ENCODE results near the gene RAVER2.

RAVER2 gene

DNA sequence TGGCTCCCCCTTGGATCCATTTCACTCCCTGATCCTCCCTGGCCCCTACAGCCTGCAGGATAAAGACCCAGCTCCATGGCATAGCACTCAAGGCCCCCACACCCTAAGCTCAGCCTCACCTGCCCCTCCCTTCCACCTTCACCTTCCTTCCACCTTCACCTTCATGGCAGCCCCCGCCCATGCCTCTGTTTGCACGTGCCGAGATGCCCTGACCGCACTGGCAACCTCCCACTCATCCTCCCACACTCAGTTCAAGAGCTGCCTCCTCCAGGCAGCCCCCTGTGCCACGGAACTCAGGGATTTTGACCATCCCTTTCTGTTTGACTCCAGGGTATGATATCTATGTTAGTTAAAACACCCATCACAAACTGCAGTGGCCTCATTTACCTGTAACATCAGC is 109.8 kb downstream of the RAVER2 start:
- TF ChIP-seq, protein P1, sequence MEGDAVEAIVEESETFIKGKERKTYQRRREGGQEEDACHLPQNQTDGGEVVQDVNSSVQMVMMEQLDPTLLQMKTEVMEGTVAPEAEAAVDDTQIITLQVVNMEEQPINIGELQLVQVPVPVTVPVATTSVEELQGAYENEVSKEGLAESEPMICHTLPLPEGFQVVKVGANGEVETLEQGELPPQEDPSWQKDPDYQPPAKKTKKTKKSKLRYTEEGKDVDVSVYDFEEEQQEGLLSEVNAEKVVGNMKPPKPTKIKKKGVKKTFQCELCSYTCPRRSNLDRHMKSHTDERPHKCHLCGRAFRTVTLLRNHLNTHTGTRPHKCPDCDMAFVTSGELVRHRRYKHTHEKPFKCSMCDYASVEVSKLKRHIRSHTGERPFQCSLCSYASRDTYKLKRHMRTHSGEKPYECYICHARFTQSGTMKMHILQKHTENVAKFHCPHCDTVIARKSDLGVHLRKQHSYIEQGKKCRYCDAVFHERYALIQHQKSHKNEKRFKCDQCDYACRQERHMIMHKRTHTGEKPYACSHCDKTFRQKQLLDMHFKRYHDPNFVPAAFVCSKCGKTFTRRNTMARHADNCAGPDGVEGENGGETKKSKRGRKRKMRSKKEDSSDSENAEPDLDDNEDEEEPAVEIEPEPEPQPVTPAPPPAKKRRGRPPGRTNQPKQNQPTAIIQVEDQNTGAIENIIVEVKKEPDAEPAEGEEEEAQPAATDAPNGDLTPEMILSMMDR (IDR thresholded peaks at IDR 0.05; ENCODE audit: insufficient read depth, missing control alignments): no peak
- no peak for FAIRE-seq
- DNase-seq (ENCODE audit: insufficient read length, low spot score): no peak

DNA sequence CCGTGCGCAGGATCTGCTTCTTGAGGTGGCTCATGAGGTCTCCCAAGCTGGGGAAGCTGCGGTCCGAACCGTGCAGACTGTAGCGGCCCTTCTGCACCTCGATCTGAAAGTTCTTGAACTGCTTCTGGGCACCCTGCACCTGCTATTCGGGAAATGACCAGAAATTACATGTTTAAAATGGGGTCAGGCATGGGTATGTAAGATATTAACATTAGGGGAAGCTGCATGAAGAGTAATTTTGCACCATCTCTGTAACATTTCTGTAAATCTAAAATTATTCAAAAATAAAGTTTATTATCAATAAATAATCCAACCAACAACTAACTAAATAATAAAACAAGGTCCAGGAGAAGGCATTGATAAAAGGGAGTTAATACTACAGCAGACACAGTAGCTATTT is 110.7 kb downstream of the RAVER2 start:
- DNase-seq (ENCODE audit: insufficient read length, low spot score) (no peak), FAIRE-seq (no peak)
- TF ChIP-seq, protein P1 (IDR thresholded peaks at IDR 0.05; ENCODE audit: insufficient read depth, missing control alignments): no peak

- no peak for FAIRE-seq
- DNase-seq (ENCODE audit: insufficient read length, low spot score): no peak
- TF ChIP-seq, protein P1 (IDR thresholded peaks at IDR 0.05; ENCODE audit: insufficient read depth, missing control alignments): no peak
These were observed 111.7 kb downstream of the RAVER2 start for GRCh38 chr1:64856553-64856952.

GRCh38 chr1:64857347-64857746 is 112.5 kb downstream of the RAVER2 start:
- FAIRE-seq (no peak), DNase-seq (ENCODE audit: insufficient read length, low spot score) (no peak)
- TF ChIP-seq, protein P1 (IDR thresholded peaks at IDR 0.05; ENCODE audit: insufficient read depth, missing control alignments): no peak

DNA sequence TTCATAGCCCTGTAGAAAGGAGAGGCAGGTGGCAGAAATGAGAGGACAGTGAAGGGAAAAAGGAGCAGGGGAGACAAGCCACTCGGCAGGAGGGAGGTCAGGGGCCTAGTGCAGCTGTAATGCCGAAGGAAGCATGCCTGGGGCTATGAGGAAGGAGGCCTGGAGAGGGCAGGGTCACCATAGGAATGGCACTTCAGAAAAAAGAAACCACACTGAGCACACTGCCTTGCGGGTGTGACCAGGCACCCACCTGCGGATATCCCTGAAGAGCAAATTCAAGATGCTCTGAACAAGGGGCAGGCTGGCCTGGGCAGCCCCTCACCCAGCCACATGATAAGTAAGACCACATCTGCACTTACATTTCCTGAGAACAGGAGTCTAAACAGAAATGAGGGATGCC is 116.7 kb downstream of the RAVER2 start:
- no peak for FAIRE-seq
- TF ChIP-seq, protein P1 (IDR thresholded peaks at IDR 0.05; ENCODE audit: insufficient read depth, missing control alignments): no peak

DNA sequence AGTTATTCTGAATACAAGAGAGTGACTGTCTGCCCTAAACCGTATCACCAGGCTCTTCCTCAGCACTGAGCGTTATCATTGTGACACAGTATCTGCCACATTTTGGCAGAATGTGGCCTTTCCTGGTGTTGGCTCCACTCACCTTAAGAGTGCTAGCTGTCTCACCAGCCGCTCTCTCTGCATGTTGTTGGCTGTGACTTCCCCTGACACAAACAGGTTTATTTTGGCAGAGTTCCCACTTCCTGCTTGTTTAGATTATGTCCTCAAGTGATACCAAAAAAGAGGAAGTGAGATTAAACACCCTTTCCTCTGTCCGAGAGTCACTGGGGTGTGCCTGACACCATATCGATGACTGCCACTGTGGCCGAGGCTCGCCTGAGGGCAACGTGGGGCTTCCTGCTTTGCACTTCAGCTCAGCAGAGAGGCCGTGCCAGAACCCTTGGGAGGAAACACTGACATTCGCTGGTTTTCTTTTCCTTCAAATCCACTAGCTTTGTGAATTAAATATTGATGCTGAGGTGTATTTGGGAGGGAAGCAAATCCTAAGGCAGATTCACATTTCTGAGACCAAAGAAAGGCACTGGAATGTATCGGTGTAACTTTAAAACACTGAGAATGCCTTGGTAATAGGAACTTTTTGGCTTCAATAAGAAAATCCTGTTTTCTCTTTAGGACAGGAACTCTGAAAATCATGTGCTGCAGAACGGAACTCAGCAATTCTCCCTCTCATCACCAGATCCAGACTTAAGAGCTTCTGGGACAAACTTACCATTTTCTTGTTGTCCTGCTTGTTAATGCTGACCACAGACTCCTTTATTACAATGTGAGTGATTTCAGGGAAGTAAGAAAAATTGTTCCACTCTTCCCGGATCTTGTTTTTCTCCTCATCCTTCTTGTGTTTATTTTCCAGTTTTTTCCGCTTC is 119.4 kb downstream of the RAVER2 start:
- no peak for FAIRE-seq
- TF ChIP-seq, protein P1 (IDR thresholded peaks at IDR 0.05; ENCODE audit: insufficient read depth, missing control alignments): no peak
- DNase-seq (ENCODE audit: insufficient read length, low spot score): no peak

More for the DNA sequence above, 116.7 kb downstream of the RAVER2 start:
- no peak for DNase-seq (ENCODE audit: insufficient read length, low spot score)

Measured in D721Med (cell line).